ENCODE results near the gene UBASH3A.

DNA sequence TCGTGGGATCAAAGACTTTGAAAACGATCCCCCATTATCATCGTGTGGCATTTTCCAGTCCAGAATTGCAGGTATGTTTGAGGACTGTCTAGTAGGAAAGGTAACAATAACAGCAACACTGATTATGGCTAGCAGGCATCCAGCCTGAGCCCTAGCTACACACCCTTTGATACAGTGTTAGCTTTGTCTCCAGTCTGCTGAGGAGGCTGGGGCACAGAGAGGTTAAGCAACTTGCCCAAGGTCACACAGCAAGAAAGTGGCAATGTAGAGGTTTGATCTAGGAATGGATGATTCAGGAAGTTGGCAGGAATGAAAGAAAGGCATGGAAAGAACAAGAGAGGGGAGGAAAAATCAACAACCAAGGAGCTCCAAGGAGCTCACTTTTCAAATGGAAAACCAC, 31.2 kb downstream of the UBASH3A start:
- TF ChIP-seq POLR2A (IDR thresholded peaks at IDR 0.05), result no peak
- TF ChIP-seq, protein P1, sequence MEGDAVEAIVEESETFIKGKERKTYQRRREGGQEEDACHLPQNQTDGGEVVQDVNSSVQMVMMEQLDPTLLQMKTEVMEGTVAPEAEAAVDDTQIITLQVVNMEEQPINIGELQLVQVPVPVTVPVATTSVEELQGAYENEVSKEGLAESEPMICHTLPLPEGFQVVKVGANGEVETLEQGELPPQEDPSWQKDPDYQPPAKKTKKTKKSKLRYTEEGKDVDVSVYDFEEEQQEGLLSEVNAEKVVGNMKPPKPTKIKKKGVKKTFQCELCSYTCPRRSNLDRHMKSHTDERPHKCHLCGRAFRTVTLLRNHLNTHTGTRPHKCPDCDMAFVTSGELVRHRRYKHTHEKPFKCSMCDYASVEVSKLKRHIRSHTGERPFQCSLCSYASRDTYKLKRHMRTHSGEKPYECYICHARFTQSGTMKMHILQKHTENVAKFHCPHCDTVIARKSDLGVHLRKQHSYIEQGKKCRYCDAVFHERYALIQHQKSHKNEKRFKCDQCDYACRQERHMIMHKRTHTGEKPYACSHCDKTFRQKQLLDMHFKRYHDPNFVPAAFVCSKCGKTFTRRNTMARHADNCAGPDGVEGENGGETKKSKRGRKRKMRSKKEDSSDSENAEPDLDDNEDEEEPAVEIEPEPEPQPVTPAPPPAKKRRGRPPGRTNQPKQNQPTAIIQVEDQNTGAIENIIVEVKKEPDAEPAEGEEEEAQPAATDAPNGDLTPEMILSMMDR (IDR thresholded peaks at IDR 0.05), result no peak
